GM10248 (cell line): ENCODE results near the gene PARP9.

Experiments used
- CTCF ChIA-PET: fragments of 300-600 bp; sonication (Branson Sonifier 250); formaldehyde crosslinking; extraction: SDS; loops from one replicate; lab custom pipeline; 2021; ENCODE audit warnings: antibody characterized with exemption; lab: Yijun Ruan, JAX
- POLR2A ChIA-PET: fragments of 350-650 bp; sonication (Branson Sonifier 250); formaldehyde crosslinking; extraction: SDS; loops from one replicate; lab custom pipeline; 2020; ENCODE audit warnings: antibody characterized with exemption; lab: Yijun Ruan, JAX
- DNase-seq: peaks from one replicate; pipeline ENCODE4 v3.0.0; 2012; ENCODE audit errors: extremely low spot score
- CTCF ChIP-seq: IDR thresholded peaks from 2 replicates; pipeline ENCODE4 v1.5.1; 2012; ENCODE audit warnings: mild to moderate bottlenecking, low read depth; ENCODE audit errors: extremely low read depth, missing control alignments, control extremely low read depth

The PARP9 gene

GRCh38 chr3:122587572-122587971 lies 23.5 kb upstream of the PARP9 start:
- ChIA-PET CTCF (interaction anchor here (0.8 to 1.8 kb wide), 6 partner anchors 8 to 92 kb away, joined by 3 to 11 read pairs (median 4); no protein-coding TSS in a partner anchor), POLR2A (no interaction called here)
- TF ChIP-seq CTCF: no peak
- no peak for DNase-seq

GRCh38 chr3:122586773-122587485 lies 22.8 kb upstream of the PARP9 start:
- TF ChIP-seq CTCF: no peak
- ChIA-PET CTCF (interaction anchor here (0.8 to 1.8 kb wide), 6 partner anchors 8 to 93 kb away, joined by 3 to 11 read pairs (median 4); no protein-coding TSS in a partner anchor), POLR2A (no interaction called here)
- DNase-seq: no peak

GRCh38 chr3:122586098-122586497 lies 22.0 kb upstream of the PARP9 start:
- no peak for TF ChIP-seq CTCF
- ChIA-PET POLR2A (interaction anchor here (0.5 kb wide), 1 partner anchor 481 kb away, joined by 3 read pairs; the partner anchor contains the start of gene PDIA5), CTCF (interaction anchor here (1.1 to 2.9 kb wide), 4 partner anchors 7 to 31 kb away, joined by 3 to 11 read pairs (median 6); no protein-coding TSS in a partner anchor)
- no peak for DNase-seq

GRCh38 chr3:122582390-122582789 lies 18.3 kb upstream of the PARP9 start:
- TF ChIP-seq CTCF: no peak
- no peak for DNase-seq
- CTCF ChIA-PET: interaction anchor here (1.2 to 1.8 kb wide), 4 partner anchors 18 to 97 kb away, joined by 3 to 7 read pairs (median 4); no protein-coding TSS in a partner anchor
- POLR2A ChIA-PET: no interaction called here

- DNase-seq: no peak
- no peak for TF ChIP-seq CTCF
- CTCF ChIA-PET: interaction anchor here (1.2 to 1.8 kb wide), 4 partner anchors 18 to 97 kb away, joined by 3 to 7 read pairs (median 4); no protein-coding TSS in a partner anchor
- POLR2A ChIA-PET: no interaction called here
Measured at GRCh38 chr3:122581622-122582021, 17.5 kb upstream of the PARP9 start.

- ChIA-PET CTCF (interaction anchor here (2.8 kb wide), 1 partner anchor 99 kb away, joined by 19 read pairs; no protein-coding TSS in a partner anchor), POLR2A (no interaction called here)
Measured at GRCh38 chr3:122580470-122580869, 16.4 kb upstream of the PARP9 start.

More at GRCh38 chr3:122580470-122580869, 16.4 kb upstream of the PARP9 start:
- no peak for TF ChIP-seq CTCF
- DNase-seq: no peak
